Placental epithelial cell (primary cell): Measurements from ENCODE around the gene PDCD1LG2. TPM values are rescaled to one million over a fixed set of nuclear protein-coding genes. Genes with fewer than 3 reads are reported as not detected.

ENCODE experiments used
- total RNA-seq: library from RNA; depleted of rRNA; stranded (reverse); fragments of >200 nt; gene quantifications from 2 replicates; pipeline ENCODE4 v1.2.3, GENCODE V29; 2012

Gene PDCD1LG2
- under 0.01 and 13.1 TPM in 2 replicates for total RNA-seq

GRCh38 chr9:5510360-5510931 lies at the start of gene PDCD1LG2:
TSS of gene PDCD1LG2 (plus strand) at chr9:5510531. CDS start at chr9:5522547, 12,016 bp downstream.

Other genes starting within 250 kb of the PDCD1LG2 start
- gene RLN2, start 205.8 kb upstream of the PDCD1LG2 start, total RNA-seq, result not detected in 2 replicates
- not detected in 2 replicates for gene RLN1, start 170.7 kb upstream of the PDCD1LG2 start, total RNA-seq
- gene PLGRKT, start 72.6 kb upstream of the PDCD1LG2 start, total RNA-seq, result 6.7 and 14.5 TPM in 2 replicates
- gene CD274, start 60.0 kb upstream of the PDCD1LG2 start, total RNA-seq, result 0.39 and 2.3 TPM in 2 replicates
- 36.5 and 49.1 TPM in 2 replicates for gene RIC1, start 118.6 kb downstream of the PDCD1LG2 start, total RNA-seq